GF-D8 (cell line): ENCODE data around the gene GIGYF2.
"Not testable (repeated sequence)": the region's sequence is repeated elsewhere in the genome, so short reads cannot be mapped to it uniquely, and the experiment has no call there.

ENCODE experiments used
- DNase-seq: peaks from one replicate; lab custom pipeline; 2025; lab: John Stamatoyannopoulos, UW

The GIGYF2 gene

DNA sequence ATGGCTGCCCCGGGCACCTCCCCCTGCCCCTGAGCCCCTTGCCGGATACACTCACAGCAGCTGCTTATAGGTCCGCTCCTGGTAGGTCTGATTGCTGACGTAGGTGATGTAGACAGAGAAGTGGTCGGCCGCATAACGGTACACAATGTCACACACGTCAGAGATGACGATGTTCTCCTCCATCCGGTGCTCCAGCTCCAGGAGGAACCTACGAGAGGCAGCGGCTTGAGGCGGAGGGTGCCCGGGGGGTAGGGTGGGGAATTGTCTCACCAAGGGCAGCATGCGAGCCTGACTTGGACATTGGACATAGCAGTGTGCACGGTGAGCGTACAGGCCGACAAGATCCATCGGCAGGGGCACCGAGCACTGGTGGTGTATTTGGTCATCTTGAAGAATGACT lies 195.7 kb downstream of the GIGYF2 start:
- DNase-seq, result no peak

GRCh38 chr2:232893834-232894233 lies 196.7 kb downstream of the GIGYF2 start:
- DNase-seq, result no peak

DNA sequence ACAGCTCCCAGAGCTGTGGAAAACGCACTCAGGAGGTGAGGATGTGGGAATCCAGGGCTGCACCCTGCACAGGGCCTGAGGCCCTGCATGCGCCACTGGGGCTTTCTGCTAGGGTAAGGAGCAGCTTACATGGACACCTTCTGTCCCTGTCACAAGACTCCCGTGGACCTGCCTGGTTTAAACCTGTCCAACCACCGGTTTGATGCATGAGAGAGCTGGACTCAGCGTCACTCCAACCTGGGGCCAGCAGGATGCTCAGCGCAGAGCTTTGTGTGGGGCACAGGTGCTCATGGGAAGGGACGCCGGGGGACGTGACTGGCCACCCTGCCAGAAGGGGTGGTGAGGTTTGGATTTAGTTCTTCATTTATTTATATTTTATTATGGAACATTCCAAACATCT lies 197.1 kb downstream of the GIGYF2 start:
- DNase-seq, result no peak

- DNase-seq, result no peak
Measured at GRCh38 chr2:232894746-232895145, 197.6 kb downstream of the GIGYF2 start.

DNA sequence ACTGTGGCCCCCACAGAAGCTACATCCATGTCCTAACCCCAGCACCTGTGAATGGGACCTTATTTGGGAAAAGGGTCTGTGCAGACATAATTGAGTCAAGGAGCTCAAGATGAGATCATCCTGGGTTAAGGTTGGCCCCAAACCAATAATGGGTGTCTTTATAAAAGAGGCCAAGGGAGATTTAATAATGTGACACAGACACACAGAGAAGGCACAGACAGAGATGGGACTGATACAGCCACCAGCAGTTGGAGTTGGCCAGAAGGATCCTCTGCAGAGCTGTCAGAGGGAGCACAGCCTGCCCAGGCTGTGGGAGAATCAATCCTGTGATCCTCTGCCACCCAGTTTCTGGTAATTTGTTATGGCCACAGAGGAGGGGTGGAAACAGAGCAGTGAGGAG lies 199.0 kb downstream of the GIGYF2 start:
- no peak for DNase-seq

GRCh38 chr2:232896720-232897597 lies 199.8 kb downstream of the GIGYF2 start:
- no peak for DNase-seq

DNA sequence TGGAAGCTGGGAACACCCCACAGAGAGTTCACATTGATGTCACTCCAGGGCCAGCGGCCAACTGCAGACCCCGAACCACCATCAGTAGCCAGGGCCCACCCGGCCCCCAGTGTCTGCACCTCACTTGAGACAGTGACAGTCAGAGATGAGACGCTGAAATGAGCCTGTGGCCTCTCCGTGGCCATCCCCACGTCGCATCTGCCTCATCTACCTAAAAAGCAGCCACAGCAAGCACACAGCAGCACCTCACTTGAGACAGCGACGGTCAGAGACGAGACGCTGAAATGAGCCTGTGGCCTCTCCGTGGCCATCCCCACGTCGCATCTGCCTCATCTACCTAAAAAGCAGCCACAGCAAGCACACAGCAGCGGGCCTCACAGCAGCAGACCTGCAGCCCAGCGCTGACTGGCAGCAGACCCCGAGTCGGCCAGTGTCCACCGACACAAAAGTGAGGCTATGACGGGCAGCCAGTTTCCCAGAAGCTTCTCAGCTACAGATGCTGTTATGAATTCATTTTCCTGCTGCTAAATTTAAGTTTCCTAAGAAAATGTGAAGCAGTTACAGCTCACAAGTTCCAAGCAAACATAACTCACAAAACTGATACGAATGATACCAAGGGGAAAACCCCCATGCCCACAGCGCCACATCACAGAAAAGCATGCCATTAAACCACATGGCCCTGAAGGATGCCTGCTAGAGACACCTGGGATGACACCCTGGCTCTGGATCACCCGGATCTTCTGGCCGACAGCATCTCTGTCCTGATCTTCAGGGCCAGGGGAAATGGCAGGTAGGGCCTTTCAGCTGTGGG lies 200.7 kb downstream of the GIGYF2 start:
- DNase-seq, result no peak

DNA sequence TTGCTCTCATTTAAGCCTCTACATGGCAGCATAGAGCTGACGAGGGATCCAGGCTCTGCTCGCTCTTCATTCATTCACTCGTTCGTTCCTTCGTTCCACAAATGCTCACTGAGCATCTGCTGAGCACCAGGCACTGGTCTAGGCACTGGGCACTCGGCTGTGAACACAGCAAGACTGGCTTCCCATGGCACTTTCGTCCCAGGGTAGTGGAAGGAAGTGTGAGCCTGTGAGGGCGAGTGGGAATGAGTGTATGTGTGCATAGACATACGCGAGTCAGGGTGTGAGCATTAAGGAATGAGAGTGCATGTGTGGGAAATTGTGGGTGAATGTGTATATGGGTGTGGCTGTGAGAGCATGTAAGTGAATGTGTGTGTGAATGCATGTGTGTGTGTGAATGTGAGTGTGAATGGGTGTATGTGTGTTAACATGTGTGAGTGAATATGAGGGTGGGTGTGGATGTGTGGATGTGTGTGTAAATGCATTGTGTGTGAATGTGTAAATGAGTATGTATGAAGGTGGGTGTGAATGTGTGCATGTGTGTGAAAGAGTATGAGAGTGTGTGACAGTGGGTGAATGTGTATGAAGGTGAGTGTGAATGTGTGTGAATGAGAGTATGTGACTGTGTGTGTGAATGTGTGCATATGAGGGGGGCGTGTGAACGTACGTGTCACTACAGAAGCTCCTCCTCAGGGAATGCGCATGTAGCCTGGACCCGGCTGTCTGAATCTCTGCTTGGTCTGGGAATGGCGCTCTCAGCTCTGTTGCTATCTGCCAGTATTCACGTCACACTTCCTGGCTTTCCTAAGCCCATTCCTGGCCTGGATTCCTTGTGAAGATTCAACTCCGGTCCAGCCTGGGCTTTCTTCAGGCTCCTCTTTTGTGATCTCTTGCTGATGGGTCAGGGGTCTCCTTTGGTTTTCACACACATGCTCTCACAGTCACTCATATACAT lies 201.7 kb downstream of the GIGYF2 start:
- no peak for DNase-seq

DNA sequence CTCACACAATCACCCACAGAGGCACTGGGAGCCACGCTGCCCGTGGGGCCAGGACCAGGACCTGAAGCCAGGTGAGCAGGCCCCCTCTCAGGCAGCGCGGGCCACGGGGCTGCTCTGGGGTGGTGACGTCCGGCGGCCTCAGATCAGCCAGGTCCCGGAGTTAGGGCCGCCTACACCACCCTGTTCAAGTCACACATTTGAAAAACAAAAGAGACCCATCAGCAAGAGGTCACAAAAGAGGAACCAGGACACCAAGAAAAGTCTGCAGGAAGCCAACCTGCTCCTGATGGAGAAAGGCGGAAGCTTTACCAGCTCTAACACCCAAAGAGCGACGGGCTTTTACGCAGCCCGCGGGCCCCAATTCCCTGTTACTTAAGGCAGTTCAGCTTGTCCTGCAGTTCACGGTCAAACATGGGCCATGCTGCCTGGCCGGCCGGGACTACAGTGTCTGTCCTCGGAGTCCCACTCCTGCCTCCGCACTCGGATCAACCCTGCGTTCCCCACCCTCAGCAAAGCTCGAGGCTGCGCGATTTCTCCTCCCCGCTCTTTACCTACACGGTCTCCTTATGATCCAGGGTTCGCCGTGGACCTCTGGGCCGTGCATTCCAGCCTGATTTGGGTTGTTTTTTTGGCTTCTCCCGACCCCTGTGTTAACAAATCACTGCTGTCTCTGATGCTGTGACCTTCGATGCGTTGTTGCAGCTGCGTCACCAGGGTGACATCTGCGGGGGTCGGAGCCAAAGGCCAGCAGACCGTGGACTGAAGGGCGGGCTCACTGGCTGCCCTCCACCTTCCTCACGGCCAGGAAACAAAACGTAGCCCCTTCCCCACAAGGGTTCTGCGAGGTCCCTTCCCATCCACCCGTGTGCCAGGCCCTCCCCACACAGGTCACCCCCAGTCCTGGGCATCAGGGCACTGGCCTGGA lies 203.9 kb downstream of the GIGYF2 start:
- no peak for DNase-seq

DNA sequence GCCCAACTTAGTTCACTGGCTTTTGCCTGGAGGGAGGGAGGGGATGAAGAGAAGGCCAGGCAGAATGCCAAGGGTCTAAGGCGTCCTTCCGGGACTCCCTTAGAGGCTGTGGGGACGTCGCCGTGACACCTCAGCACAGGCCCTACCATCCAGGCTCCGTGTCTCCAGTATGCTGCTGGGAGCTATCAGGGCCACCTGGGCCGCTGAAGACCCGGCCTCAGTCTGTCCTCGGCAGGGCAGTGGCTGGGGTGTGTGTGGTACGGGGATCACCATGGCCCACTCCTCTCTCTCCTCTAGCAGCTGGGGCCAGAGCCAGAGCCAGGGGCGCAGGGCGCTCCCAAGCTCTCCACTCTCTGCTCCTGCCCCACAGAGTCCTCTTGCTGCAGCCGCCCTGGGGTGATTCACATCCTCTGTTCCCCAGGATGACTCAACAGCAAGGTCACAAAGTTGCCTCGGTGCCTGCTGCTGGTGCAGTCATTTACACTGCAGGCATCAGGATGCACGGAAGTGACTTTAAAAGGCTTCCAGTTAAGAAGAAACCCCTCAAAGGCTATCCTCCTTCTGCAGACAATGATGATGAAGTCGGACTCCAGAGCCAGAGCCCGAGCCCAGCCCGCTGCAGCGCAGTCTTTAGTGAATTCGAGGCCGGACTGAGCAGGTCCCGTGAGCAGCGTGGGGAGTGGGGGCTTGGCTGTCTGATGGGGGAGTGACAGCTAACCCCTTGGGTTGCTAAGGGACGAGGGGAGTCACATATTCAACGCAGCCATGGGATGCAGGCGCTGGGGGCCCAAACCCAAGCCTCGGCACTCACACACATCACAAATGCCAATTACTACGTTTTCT lies 204.8 kb downstream of the GIGYF2 start:
- no peak for DNase-seq

DNA sequence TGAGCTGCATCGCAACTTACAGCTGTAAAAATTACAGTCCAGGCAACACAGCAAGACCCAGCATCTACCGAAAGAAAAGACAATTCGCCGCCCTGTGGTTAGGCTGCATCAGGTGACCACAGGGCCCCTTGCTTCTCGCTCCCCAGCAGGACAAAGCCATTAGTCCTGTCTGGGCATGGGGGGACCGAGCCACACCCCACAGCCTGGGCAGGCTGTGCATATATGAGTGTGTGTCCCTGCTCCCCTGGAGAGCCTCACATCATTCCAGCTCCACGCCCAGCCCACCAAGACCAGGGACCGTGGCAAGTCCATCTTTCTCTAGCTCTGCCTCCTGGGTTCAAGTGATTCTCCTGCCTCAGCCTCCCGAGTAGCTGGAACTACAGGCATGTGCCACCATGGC lies 206.9 kb downstream of the GIGYF2 start:
- DNase-seq, result no peak

GRCh38 chr2:232906867-232907717 lies 210.0 kb downstream of the GIGYF2 start:
- DNase-seq, result not testable (repeated sequence)

DNA sequence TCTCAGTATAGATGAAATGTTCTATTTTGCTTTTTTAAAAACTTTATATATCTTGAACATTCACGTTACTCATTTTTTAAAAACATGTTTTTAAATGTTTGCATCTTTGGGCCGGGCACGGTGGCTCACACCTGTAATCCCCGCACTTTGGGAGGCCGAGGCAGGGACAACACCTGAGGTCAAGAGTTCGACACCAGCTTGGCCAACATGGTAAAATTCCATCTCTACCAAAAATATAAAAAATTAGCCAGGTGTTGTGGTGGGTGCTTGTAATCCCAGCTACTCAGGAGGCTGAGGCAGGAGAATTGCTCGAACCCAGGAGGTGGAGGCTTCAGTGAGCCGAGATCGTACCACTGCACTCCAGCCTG lies 210.6 kb downstream of the GIGYF2 start:
- not testable (repeated sequence) for DNase-seq

GRCh38 chr2:232908695-232909094 lies 211.6 kb downstream of the GIGYF2 start:
- no peak for DNase-seq
